ENCODE results near the gene C1orf198.
A peak's percentile ranks its signal among the peaks of the same experiment; 100 is the strongest.
"Not testable (repeated sequence)": the region's sequence is repeated elsewhere in the genome, so short reads cannot be mapped to it uniquely, and the experiment has no call there.

Gene C1orf198

GRCh38 chr1:230858918-230859729, 9.2 kb downstream of the C1orf198 start:
- DNase-seq = peak; percentile 77

- no peak for DNase-seq
These were observed 10.0 kb downstream of the C1orf198 start for GRCh38 chr1:230858236-230858820.

- no peak for DNase-seq
These were observed 10.5 kb downstream of the C1orf198 start for GRCh38 chr1:230857822-230858221.

- no peak for DNase-seq
These were observed 11.2 kb downstream of the C1orf198 start for GRCh38 chr1:230857077-230857476.

GRCh38 chr1:230855886-230856285, 12.4 kb downstream of the C1orf198 start:
- no peak for DNase-seq

- DNase-seq = no peak
These were observed 13.9 kb downstream of the C1orf198 start for GRCh38 chr1:230854423-230854822.

GRCh38 chr1:230853731-230854130, 14.6 kb downstream of the C1orf198 start:
- DNase-seq = no peak

GRCh38 chr1:230852959-230853358, 15.4 kb downstream of the C1orf198 start:
- DNase-seq = no peak

- no peak for DNase-seq
These were observed 17.0 kb downstream of the C1orf198 start for GRCh38 chr1:230851291-230851691.

- no peak for DNase-seq
These were observed 17.8 kb downstream of the C1orf198 start for GRCh38 chr1:230850547-230850946.

GRCh38 chr1:230849451-230850224, 18.7 kb downstream of the C1orf198 start:
- no peak for DNase-seq

GRCh38 chr1:230848235-230848634, 20.1 kb downstream of the C1orf198 start:
- DNase-seq = no peak

GRCh38 chr1:230845184-230845583, 23.1 kb downstream of the C1orf198 start:
- DNase-seq = not testable (repeated sequence)

- no peak for DNase-seq
These were observed 23.8 kb downstream of the C1orf198 start for GRCh38 chr1:230844561-230844960.

GRCh38 chr1:230843503-230844309, 24.6 kb downstream of the C1orf198 start:
- DNase-seq = no peak

- no peak for DNase-seq
These were observed 25.5 kb downstream of the C1orf198 start for GRCh38 chr1:230842801-230843200.

- no peak for DNase-seq
These were observed 29.1 kb downstream of the C1orf198 start for GRCh38 chr1:230839173-230839572.

- no peak for DNase-seq
These were observed 31.5 kb downstream of the C1orf198 start for GRCh38 chr1:230836793-230837192.

- no peak for DNase-seq
These were observed 32.0 kb downstream of the C1orf198 start for GRCh38 chr1:230836347-230836746.

- peak; percentile 43 for DNase-seq
These were observed 34.0 kb downstream of the C1orf198 start for GRCh38 chr1:230834292-230834691.

GRCh38 chr1:230833511-230833910, 34.8 kb downstream of the C1orf198 start:
- DNase-seq = peak; percentile 98

- peak; percentile 46 for DNase-seq
These were observed 35.8 kb downstream of the C1orf198 start for GRCh38 chr1:230832476-230832875.

- DNase-seq = no peak
These were observed 36.5 kb downstream of the C1orf198 start for GRCh38 chr1:230831771-230832170.
